Measurements from ENCODE around the gene HRAS. TPM values are rescaled to one million over a fixed set of nuclear protein-coding genes. Genes with fewer than 3 reads are reported as not detected.

HRAS gene
- total RNA-seq, 1 donor from 2014 or later = 21.2 TPM

DNA sequence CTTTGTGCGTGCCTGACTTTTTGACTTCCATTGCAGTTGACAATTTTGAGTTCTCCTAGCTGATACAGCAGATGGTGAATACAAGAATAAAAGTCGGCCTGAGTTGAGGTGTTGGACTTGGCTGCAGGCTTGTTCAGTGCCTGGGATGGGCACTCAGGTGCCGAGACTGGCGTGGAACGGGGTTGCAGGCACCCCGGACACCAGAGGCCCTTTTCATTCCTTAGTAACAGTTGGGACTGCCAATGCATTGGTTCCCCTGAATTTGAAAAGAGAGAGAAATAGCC lies 42.2 kb upstream of the HRAS start:
- Histone ChIP-seq H2AFZ (replicated peaks) (no peak overlapping the region), H3K27ac (no peak overlapping the region), H4K20me1 (ENCODE audit: low read depth) (peaks cover 66% of the 10 kb centered on the region), H3K4me1 (peaks cover 20% of the 10 kb centered on the region), H3K27me3 (peaks cover 15% of the 10 kb centered on the region), H3K9ac (peak overlapping the region; percentile 98), H3K9me3 (ENCODE audit: low read depth) (no peaks in the 10 kb centered on the region), H3K36me3 (no peaks in the 10 kb centered on the region), H3K4me3 (peak overlapping the region; percentile 93), H3K79me2 (ENCODE audit: low read depth) (peaks cover 62% of the 10 kb centered on the region), H3F3A (ENCODE audit: low read depth) (peaks cover 26% of the 10 kb centered on the region), H3K4me2 (peak overlapping the region; percentile 100)
- H3K36me3 Mint-ChIP-seq = peaks cover 10% of the 10 kb centered on the region
- H3K27ac Mint-ChIP-seq = peak overlapping the region; percentile 96
- H3K4me1 Mint-ChIP-seq = peaks cover 37% of the 10 kb centered on the region
- no peaks in the 10 kb centered on the region for H3K9me3 Mint-ChIP-seq
- no peak for TF ChIP-seq EZH2 (IDR thresholded peaks at IDR 0.05)
- no peak for TF ChIP-seq EZH2phosphoT487 (IDR thresholded peaks at IDR 0.05)
- TF ChIP-seq, protein P1, sequence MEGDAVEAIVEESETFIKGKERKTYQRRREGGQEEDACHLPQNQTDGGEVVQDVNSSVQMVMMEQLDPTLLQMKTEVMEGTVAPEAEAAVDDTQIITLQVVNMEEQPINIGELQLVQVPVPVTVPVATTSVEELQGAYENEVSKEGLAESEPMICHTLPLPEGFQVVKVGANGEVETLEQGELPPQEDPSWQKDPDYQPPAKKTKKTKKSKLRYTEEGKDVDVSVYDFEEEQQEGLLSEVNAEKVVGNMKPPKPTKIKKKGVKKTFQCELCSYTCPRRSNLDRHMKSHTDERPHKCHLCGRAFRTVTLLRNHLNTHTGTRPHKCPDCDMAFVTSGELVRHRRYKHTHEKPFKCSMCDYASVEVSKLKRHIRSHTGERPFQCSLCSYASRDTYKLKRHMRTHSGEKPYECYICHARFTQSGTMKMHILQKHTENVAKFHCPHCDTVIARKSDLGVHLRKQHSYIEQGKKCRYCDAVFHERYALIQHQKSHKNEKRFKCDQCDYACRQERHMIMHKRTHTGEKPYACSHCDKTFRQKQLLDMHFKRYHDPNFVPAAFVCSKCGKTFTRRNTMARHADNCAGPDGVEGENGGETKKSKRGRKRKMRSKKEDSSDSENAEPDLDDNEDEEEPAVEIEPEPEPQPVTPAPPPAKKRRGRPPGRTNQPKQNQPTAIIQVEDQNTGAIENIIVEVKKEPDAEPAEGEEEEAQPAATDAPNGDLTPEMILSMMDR (IDR thresholded peaks at IDR 0.05) = no peak
- DNase-seq (ENCODE audit: low spot score) = no peak
- H3K27me3 Mint-ChIP-seq (ENCODE audit: insufficient read depth, low read depth) = peaks cover 6% of the 10 kb centered on the region
- H3K4me3 Mint-ChIP-seq = peak overlapping the region; percentile 95

DNA sequence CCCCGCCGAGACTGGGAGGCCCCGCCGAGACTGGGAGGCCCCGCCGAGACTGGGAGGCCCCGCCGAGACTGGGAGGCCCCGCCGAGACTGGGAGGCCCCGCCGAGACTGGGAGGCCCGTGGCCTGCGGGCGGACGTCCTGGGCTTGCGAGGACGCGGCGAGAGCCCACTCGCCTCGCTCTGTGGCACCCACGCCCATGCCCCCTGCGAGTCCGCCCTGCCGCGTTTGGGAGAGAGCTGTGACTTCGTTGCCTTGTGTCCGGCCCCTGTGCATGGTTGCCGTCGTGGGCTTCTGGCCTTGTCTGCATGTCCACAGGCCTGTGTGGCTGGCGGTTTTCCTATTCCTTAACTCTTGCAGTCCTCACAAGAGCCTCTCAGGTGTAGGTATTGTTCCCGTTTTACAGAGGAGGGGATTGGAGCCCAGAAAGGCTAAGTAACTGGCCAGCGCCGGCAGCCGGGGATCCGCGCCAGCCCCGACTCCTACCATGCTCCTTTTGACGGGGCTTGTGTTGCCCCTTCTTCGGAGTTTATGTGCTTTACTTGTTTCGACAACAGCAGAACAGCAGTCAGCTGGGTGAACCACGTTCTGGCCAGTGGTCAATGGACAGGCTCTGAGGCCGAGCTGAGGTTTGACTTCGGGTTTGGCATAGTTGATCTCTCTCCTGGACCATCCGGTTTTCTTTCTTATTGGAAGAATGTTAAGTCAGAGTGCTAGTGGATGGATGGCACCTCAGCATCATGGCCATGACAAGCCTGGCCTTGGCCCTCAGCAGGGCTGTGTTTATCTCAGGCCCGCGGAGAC lies 41.6 kb upstream of the HRAS start:
- H3K4me2 ChIP-seq = peak overlapping the region; percentile 100
- Mint-ChIP-seq H3K36me3 (peaks cover 9% of the 10 kb centered on the region), H3K27ac (peak overlapping the region; percentile 96), H3K9me3 (no peaks in the 10 kb centered on the region), H3K27me3 (ENCODE audit: insufficient read depth, low read depth) (peaks cover 6% of the 10 kb centered on the region), H3K4me1 (peaks cover 37% of the 10 kb centered on the region), H3K4me3 (peak overlapping the region; percentile 95)
- peaks cover 62% of the 10 kb centered on the region for H4K20me1 ChIP-seq (ENCODE audit: low read depth)
- DNase-seq (ENCODE audit: low spot score) = no peak
- H3K9ac ChIP-seq = peak overlapping the region; percentile 98
- no peak overlapping the region for H3K27ac ChIP-seq
- peaks cover 30% of the 10 kb centered on the region for H3F3A ChIP-seq (ENCODE audit: low read depth)
- peak overlapping the region; percentile 93 for H3K4me3 ChIP-seq
- no peaks in the 10 kb centered on the region for H3K9me3 ChIP-seq (ENCODE audit: low read depth)
- H2AFZ ChIP-seq (replicated peaks) = no peak overlapping the region
- TF ChIP-seq EZH2phosphoT487 (IDR thresholded peaks at IDR 0.05) (no peak), EZH2 (IDR thresholded peaks at IDR 0.05) (no peak)
- TF ChIP-seq, protein P1 (IDR thresholded peaks at IDR 0.05) = no peak
- H3K36me3 ChIP-seq = no peaks in the 10 kb centered on the region
- H3K79me2 ChIP-seq (ENCODE audit: low read depth) = peaks cover 57% of the 10 kb centered on the region
- peaks cover 15% of the 10 kb centered on the region for H3K27me3 ChIP-seq
- H3K4me1 ChIP-seq = peaks cover 20% of the 10 kb centered on the region

DNA sequence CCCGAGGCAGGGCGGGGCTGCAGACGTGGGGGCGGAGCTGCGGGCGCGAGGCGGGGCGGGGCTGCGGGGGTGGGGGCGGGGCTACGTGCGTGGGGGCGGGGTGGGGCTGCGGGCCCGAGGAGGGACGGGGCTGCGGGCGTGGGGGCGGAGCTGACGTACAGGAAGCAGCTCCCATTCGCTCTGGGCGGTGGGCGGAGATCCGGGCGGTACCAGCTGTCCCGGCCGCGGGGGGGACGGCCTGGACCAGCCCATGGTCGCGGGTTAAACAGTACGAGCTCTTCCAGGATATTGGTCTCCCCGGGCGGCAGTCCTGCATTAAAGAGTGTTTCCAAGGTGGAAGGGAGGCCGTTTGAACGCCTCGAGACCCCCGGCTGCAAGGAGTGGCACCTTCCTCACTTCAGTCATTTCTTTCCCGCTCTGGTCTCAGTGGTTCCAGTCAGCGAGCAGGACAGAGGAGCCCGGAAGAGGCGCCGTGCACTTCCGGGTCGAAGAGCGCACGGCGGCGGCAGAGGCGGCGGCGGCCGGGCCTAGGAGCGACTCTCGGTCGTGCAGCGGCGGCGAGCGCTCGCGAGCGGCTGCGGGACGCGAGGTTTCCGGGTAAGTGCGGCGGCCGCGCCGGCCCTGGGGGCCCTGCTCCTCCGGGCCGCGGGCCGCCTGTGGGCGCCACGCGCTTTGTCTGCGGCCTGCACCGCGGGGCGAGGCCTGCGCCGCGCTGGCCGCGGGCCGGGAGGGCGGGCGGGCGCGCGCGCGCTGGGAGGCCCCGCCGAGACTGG lies 40.8 kb upstream of the HRAS start, which contains the start of gene PHRF1:
Gene PHRF1, plus strand, starts transcription at position 475 of the 773 bp plus-strand sequence. CDS start 5,043 bp downstream, outside the sequence.
- Histone ChIP-seq H3K27ac (peak within 1 kb of the TSS; percentile 99), H3K4me1 (peaks cover 27% of the 10 kb centered on the region), H3K9me3 (ENCODE audit: low read depth) (no peaks in the 10 kb centered on the region), H4K20me1 (ENCODE audit: low read depth) (peaks cover 54% of the 10 kb centered on the region), H2AFZ (replicated peaks) (peak within 1 kb of the TSS; percentile 100), H3K4me2 (peak within 1 kb of the TSS; percentile 100), H3K27me3 (peaks cover 15% of the 10 kb centered on the region), H3F3A (ENCODE audit: low read depth) (peaks cover 38% of the 10 kb centered on the region), H3K4me3 (peak within 1 kb of the TSS; percentile 93), H3K79me2 (ENCODE audit: low read depth) (peaks cover 49% of the 10 kb centered on the region), H3K36me3 (no peaks in the 10 kb centered on the region), H3K9ac (peak within 1 kb of the TSS; percentile 98)
- Mint-ChIP-seq H3K27ac (peak within 1 kb of the TSS; percentile 100), H3K27me3 (ENCODE audit: insufficient read depth, low read depth) (peaks cover 6% of the 10 kb centered on the region), H3K4me1 (peaks cover 37% of the 10 kb centered on the region), H3K4me3 (peak within 1 kb of the TSS; percentile 96), H3K9me3 (no peaks in the 10 kb centered on the region), H3K36me3 (peaks cover 5% of the 10 kb centered on the region)
- DNase-seq (ENCODE audit: low spot score) = peak; percentile 97
- TF ChIP-seq EZH2phosphoT487 (IDR thresholded peaks at IDR 0.05) (no peak), EZH2 (IDR thresholded peaks at IDR 0.05) (no peak)
- TF ChIP-seq, protein P1 (IDR thresholded peaks at IDR 0.05) = no peak

Data from neural progenitor cell (in vitro differentiated cells).